CD4-positive, alpha-beta T cell treated with Interleukin-2 at 100 ng/mL for 4 hours (primary cell): Measurements from ENCODE around the gene UAP1.

ENCODE experiments used
- DNase-seq: peaks from one replicate; pipeline ENCODE4 v3.0.0-alpha.2; 2020; ENCODE audit warnings: low spot score

The UAP1 gene

DNA sequence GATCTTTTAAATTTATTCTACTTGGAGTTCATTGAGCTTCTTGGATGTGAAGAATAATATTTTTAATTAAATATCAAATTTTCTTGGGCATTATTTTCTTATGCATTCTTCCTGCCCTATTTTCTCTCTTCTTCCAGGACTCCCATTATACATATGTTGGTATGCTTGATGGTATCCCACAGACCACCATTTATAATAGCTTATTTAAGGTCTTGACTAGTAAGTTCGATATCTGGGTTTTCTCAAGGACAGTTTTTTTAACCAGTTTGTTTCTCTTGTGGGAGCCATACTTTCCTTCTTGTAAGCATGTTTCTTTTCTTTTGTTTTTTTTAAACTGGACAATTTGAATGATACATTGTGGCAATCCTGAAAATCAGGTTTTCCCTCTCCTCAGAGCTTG, 55.3 kb downstream of the UAP1 start:
- no peak for DNase-seq

DNA sequence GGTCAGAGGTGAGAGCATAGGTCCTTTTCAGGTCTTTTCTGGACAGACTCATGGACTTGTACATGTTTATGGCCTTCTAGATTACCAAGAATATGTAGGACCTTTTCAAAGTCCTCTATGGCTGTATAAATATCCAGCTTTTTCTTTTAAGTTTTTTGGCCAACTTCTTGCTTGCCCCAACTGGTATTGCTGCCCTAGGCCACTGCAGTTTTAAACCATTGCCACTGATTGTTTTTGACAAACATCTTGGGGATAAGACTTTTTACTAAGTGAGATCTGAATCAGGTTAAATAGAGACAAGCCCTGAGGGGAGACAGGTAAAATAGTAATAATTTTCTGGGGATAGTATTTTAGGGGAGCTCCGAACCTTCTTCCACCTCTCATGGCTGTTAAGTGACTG, 56.0 kb downstream of the UAP1 start:
- no peak for DNase-seq

DNA sequence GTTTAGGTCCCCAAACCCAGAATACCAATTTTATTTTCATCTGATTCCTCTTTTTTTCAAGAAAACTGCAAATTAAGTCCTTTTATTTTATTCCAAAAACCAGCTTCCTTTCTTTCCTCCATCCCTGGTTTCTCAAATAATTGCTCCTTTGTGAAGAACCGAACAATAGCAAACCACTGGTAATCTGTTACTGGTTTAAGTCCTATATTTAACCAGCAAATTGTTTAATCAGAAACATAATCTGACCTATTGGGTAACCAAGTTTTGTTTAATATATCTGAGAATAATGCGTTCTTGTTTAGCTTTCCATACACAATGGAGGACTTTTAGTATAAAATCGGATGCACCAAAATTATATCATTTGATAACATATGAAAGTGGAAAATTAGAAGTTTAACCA, 57.6 kb downstream of the UAP1 start:
- no peak for DNase-seq

DNA sequence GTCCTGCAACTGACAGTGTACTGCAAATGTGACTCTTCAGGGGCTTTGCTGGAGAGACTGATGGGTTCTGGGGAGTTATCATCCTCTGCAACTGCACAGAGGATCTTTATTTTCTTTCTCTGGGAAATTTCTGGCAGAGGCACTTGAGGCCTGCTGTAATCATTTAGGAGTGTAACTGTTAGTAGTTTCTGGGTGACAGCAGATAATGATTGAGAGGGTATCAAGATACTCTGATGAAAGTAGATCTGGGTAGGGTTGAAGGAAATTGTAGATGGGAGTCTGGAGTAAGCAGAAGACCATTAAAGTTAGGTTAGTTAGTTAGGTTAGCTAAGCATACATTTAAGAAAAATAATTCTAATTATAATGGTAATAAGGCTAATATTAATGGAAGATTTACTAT, 59.7 kb downstream of the UAP1 start:
- DNase-seq = no peak

DNA sequence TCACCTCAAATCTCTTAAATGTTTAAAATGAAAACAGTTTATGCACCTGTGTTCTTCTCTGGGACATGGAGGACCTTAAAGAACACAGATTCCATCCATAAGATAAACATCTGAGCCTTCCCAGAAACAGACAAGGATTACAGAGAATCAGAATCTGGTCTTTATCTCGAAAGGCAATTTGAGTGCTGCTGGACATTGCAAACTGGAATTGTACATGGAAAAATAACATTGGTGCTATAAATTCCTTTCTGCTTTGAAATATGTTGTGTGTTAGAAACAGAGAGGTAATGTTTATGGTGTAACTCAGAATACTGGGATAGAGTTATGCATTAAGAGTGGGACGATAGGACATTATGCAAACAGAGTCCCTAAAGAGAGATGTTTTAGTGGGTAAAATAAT, 64.2 kb downstream of the UAP1 start:
- no peak for DNase-seq

DNA sequence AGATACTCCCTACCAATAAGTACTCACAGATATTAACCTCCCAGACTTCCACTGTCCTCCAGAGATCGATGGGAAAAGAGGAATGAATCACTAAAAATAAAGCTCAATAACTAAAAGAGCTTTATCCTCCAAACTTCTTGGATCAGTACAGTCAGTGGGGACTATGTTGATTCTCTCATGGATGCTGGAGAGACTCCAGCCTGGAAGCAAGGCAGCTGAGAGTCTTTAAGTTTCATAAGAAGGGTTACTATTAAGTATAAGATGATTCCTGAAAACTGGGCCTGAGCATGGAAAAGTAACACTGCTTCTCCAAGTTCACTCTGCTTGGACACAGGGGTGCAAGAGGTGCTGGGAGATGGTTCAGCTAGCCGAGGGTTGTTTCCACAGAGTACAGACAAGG, 64.6 kb downstream of the UAP1 start:
- DNase-seq = no peak

DNA sequence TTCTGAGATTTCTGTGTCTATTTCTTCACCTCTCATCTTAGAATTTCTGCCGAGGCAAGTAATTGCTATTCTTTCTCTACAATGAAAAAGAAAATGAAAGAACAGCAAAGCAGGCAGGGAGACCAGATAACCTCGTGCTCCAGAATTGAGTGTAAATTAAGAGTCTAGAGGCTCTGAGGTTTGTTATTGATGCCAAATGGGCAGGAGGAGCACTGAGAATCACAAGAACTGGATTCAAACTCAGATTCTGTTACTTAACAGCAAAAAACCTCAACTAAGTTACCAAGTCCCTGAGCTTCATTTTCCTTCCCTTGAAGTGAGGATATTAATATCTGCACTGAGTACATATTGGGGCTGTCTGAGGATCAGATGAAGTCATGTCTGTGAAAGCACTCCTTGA, 65.2 kb downstream of the UAP1 start:
- no peak for DNase-seq

DNA sequence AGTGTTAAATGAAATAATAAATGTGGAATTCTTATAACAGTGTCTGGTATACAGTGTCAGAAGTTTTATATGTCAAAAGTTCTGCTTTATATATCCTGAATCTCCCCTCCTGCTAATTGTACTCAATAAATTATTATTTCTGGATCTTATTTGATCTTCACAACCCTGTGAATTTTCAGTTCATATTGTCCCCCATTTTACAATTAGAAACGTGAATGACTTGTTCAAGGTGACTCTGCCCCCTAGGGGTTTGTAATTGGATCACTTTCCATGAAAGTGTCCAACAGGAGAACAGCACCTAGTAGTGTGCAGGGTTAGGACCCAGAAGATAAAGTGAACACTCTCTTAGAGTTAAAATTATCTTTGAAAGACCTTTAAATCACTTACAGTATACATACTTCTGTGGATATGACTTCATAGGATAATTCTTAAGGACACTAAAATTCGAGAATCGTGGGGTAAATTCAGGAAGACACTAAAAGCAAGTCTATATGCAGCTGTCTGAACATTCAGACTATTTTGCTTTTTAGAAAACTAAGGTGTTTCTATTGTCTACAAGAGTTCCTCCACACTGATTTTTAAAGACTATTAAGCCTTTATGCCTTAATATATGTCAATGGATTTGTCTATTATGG, 66.3 kb downstream of the UAP1 start:
- peak; percentile 29 for DNase-seq

DNA sequence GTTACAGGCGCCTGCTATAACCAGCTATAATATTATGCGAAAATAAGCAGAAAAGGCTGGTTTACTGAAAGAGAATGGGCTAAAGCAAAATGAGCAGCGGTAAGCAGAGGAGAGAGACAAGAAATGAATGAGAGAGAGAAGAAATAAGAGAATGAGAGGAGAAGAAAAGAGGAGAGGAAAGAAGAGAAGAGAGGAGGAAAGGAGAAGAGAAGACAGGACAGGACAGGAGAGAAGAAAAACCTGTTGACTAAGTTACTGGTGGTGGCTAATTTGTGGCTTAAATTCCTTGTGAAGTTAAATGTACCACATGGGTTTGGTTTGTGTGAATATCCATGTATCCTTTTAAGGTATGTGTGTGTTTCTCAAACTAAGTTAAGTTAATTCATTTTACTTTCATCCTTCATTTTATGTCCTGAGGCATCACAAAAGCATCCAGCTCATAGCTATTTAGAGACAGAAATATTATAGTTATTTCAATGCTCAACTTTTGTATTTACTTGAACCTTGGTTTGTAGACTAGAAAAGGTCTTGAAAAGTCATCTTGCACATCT, 67.6 kb downstream of the UAP1 start:
- DNase-seq = no peak

DNA sequence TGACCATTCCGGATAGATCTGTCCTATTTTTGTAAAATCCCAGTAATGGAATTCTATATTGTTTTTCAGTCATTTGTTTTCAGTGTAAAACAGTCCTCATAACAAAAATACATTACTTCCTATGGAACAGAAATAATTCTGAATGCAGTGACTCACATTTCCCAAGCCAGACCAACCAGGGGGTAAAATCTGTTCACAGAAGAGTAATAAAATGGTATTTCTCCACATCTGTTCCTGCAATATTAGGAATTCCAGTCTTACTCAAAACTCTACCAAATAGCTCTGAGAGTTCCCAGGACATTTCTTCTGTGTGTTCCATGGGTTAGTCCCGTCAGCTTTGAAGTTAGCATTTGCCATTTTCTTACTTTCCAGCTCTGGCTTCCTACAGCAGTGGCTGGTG, 68.1 kb downstream of the UAP1 start:
- DNase-seq = no peak

DNA sequence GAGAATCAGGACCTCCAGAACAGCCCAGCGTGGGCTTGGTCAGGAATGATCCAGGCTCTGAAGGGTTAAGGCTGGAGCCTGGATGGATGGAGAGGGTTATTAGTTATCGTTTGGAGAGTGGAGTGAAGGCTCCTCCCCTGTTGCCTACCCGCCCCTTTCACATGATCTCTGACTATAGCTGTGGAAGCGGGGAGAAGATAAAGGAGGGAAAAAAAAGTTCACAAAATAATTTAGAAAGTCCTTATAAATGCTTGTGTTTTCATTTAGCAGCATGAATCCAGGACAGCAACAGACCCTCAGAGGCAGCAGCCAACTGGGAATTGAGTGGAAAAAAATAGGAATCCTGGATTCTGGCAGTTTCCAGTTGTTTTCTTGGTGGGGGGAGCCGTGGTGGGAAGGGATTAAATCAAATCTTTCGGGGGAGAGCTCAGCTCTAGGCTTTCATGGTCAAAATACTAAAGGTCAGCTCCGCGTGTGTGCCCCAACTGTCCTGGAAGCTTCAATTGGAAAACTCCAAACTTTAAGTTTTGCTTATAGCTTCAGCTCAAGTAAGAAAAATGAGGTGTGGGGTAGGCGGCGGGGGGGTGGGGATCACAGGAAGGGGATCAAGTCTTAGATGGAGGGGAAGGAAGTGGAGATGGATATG, 70.1 kb downstream of the UAP1 start:
- no peak for DNase-seq

DNA sequence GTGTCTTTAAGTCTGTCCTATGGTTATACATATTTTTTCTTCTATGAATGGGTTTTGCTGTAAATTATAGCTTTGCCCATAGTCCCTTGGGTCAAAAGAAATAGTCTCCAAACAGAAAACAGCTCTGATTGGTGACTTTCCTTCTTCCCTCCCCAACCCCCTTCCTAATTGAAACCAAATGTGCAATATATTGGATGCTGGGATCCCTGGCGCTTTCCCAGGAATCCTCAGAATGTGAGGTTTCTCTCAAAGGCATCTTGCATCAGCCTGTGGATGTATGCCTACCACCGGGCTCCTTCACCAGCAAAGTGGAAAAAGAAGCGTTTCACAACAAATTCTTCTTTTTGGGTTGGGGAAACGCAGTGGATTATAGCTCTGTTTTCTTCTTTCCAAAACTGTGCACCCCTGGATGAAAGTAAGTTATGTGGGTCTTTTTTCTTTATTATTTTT, 70.7 kb downstream of the UAP1 start, which contains the start of gene DDR2:
DDR2 (plus strand) TSS at position 248 of the 450 bp plus-strand sequence. CDS start 86,600 bp downstream, outside the sequence.
- DNase-seq = no peak

DNA sequence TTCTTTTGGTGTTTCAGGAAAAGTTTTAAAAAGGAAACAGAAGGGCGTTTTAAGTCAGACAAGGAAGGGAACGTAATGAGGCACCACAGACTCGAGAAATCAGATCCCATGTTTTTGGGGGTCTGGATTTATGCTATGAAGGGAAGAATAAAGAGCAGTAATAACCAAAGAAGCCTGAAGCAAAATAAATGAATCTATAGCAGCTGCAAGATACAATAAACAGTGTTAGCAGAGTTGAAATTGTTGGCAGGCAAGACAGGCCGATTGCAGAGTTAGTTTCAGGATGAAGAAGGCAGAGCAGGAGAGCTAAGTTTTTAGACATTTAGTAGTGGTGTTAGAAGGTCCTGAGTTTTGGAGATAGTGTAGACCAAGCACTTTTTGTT, 71.2 kb downstream of the UAP1 start:
- no peak for DNase-seq

DNA sequence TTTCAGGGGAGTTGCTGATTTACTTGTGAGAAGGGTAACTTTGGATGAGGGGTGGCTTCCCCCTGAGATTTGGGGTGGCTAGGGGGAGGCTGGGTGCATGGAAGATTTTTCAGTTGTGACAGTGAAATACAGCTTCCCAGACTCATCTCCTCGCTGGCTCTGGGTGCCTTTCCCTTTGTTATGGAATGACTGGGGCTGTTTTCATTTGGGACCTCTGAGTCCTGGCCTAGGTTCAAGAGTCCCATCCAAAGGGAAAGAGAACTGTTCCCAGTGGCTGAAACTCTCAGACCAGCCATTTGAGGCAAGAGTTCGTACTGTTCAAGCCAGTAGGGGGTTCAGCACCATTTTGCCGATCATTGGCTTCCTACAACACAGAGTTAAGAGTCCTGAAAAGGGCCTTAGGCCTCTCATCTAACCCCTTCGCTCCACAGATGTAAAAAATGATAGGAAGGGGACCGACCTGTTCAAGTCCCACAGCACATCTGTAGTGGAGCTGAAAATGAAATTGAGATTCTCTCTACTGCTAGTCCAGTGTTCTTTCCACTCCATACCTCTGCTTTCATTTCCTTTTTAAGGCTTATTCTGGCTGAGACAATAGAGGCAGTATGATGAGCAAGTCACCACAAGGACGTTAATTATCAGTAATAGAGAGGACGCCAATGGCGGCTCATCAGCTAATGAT, 71.7 kb downstream of the UAP1 start:
- no peak for DNase-seq

DNA sequence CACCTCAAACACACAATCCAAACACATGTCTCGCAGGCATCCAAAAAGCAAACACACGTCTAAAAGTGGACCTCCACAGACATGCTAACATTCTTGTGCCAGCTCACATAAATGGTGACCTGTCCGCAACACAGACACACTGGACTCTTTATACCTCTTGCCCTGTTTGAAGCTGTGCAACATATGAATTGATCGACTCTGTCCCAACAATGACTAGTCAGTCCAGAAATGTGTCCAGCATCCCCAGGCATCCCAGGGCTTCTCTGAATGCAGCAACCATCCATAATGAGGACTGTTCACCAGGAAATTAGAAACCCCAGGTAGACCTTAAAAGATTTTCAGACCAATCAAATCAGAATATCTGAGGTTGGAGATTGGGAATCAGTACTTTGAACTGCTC, 73.9 kb downstream of the UAP1 start:
- no peak for DNase-seq

DNA sequence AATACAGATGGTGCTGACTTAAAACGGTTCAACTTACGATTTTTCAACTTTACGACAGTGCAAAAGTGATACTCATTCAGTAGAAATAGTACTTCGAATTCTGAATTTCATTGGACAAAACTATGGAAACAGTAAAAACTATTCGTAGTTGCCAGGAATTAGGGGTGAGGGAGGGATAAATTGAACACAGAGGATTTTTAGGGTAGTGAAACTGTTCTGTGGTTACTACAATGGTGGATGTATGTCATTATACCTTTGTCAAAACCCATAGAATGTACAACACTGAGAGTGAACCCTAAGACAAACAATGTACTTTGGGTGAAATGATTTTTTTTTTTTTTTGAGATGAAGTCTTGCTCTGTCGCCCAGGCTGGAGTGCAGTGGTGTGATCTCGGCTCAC, 78.2 kb downstream of the UAP1 start:
- no peak for DNase-seq

DNA sequence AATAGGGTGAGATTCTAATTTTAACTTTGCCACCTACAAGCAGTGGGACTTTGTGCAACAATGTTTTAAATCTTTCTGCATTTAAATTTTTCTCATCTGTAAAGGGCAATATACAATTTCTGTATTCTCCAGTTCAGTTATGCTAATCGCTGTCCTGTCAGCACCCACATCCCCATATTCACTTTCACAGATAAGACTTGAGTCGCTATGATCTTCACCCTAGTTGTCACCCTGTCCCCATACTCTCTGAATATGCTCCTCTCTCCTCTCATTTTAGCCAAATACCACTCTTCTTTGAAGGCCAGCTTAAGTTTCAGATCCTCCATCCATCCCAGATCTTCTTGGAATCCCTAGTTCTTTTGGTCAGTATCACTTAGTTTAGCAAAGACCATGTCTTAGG, 79.6 kb downstream of the UAP1 start:
- DNase-seq = no peak

DNA sequence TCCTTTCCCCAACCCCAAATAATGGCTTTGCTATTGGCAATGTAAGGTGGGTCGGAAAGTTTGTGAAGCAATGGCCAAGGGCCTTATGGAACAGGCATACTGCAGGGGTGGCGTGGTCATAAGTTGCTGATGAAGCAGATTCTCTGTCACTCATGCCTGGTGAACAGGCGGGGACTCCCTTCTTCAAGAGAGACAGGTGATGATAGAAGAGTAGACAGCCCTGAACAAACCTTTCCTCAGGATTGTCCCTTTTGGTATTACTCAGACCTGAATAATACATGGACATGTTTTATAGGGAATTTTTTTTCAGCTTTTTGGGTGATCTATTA, 83.4 kb downstream of the UAP1 start:
- no peak for DNase-seq

DNA sequence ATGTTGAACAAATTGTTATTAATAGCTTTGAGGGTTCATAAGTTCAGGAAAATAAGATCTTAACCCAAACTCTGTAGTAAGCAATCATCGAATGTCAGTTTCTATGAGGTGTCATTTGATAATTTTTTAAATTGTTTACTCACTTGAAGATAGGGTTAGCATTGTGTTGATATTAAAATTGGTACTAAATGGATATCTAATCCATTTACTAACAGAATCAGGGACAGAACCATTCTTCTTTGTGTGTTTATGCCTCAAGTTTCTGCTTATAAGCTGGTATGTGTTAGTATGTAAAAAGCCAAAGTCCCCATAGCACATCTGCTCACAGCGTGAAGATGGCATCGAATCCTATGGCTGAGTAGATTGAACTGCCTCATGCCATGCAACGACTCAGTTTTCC, 84.1 kb downstream of the UAP1 start:
- DNase-seq = no peak

DNA sequence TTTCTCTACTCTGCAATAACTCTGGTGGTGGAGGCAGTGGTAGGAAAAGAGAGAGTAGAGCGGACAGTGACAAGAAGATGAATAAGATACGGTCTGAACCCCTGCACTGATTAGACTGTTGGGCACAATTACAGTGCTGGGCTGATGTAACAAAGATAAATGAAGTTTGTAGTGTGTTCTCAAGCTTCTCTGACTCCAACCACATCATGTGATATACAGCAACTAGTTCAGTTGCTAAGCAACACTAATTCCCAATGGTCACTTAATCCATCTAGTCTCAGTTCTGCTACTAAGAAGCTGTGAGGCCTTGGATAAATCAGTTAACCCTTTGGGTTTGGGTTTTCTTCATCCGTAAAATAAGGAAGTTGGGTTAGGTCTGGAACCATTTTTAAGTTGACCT, 88.1 kb downstream of the UAP1 start:
- no peak for DNase-seq
